Pancreas (tissue), 10 donors: ENCODE results near the gene AMY1A. TPM values are rescaled to one million over a fixed set of nuclear protein-coding genes. Genes with fewer than 3 reads are reported as not detected.
"Not testable (repeated sequence)": the region's sequence is repeated elsewhere in the genome, so short reads cannot be mapped to it uniquely, and the experiment has no call there.

Source experiments
- ATAC-seq, 4 donors: fragments of 200-7000 bp; cut with Tn5 transposase; one replicate each; pipeline versions ENCODE4 v1.8.0 to v1.9.1; 2020; ENCODE audit warnings: mild to moderate bottlenecking in 4 of 4, moderate library complexity in 4 of 4
- DNase-seq, 6 donors: peaks; one replicate each; pipeline ENCODE4 v3.0.0-alpha.2; 2020
- FAIRE-seq: peaks from 2 replicates; lab custom pipeline; 2012; peaks lifted over from hg19 to GRCh38; lab: Jason Lieb, UNC
- H3K27ac ChIP-seq, 4 donors: fragments of 200-600 bp; sonication (generic); 1 replicate in 3 of 4; 2 replicates in 1 of 4; pipeline versions ENCODE4 v1.5.0 to v1.8.0; 2020
- H3K27me3 ChIP-seq, 4 donors: fragments of 200-600 bp; one replicate each; pipeline ENCODE4 v1.8.0; 2021
- H3K36me3 ChIP-seq, 3 donors: fragments of 200-600 bp; sonication (generic) in 1 of 3; one replicate each; pipeline versions ENCODE4 v1.5.0 to v1.8.0; 2020 to 2021
- H3K4me1 ChIP-seq, 3 donors: fragments of 200-600 bp; one replicate each; pipeline ENCODE4 v1.8.0; 2021
- H3K4me3 ChIP-seq, 4 donors: fragments of 200-600 bp; sonication (generic) in 2 of 4; one replicate each; pipeline versions ENCODE4 v1.5.0 to v1.8.0; 2020 to 2021
- H3K9me3 ChIP-seq, 4 donors: fragments of 200-600 bp; one replicate each; pipeline ENCODE4 v1.8.0; 2021
- WGBS, 2 donors: extraction: QIAGEN DNeasy Blood & Tissue Kit; methylation state at CpG; one replicate each; pipeline ENCODE4 v1.1.7; 2013; 5-methylcytosine and 5-hydroxymethylcytosine counted together
- intact Hi-C, 3 donors: fragments of 100-400 bp; cut with DNase I; formaldehyde crosslinking; loops; one replicate each; pipeline versions ENCODE4 v1.11.1 to v1.14.2; 2022
- polyA plus RNA-seq, 2 donors: library from polyadenylated mRNA; stranded (reverse); fragments of 200-250 nt; gene quantifications; one replicate each; pipeline ENCODE4 v1.2.3, GENCODE V29; 2013
- total RNA-seq, 6 donors: library from RNA; stranded (reverse); fragmentation: NEBNext Ultra II Directional in 4 of 6; extraction: Animal tissue kit (Norgen Biotek cat#: 25700) in 4 of 6; gene quantifications; one replicate each; pipeline versions ENCODE4 v1.2.1 to v1.2.4, GENCODE V29; 2021 to 2023
- TF ChIP-seq, protein P1 (sequence below), 4 donors: fragments of 200-600 bp; sonication (generic) in 3 of 4; IDR thresholded peaks; one replicate each; pipeline versions ENCODE4 v1.5.0 to v1.8.0; 2021; ENCODE audit warnings: antibody characterized with exemption in 4 of 4
- donor health status: healthy with polysubstance abuse.
- donor health status: DM: no; HTN: no; CAD: no; lungs with moderate emphysema.
- donor health status: DM: no; HTN: no; CAD: no.
- donor health status: control.
- donor health status: control.
- donor health status: Bipolar disorder and iron deficiency.
- donor health status: DM: yes; HTN: yes; CAD: no.
- donor health status: DM: no; HTN: no; CAD: no.
- donor health status: DM: no; HTN: no; CAD: no.
- donor health status: DM: yes; HTN: yes; CAD: no.

The AMY1A gene
- total RNA-seq (1 to 10 TPM in 2 of 6 donors, under 1 TPM in 4; 0.38 to 1.7 (median 0.66) TPM), polyA plus RNA-seq (not detected)

DNA sequence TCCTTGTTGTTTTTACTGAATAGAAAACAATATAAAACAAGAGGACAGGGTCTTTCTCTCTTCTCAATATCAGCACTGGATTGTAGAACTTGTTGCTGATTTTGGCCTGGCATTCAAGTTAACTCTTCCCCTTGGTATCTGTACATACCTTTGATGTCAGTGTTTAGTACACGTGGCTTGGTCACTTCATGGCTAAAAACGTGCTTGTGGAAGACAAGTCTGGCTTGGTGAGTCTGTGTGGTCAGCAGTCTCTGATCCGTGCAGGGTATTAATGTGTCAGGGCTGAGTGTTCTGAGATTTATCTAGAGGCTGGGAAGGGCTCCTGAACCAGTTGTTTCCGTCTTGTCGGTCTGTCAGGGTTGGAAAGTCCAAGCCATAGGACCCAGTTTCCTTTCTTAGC lies at the start of gene AMY1A:
AMY1A (plus strand) TSS at position 301 of the 400 bp plus-strand sequence. CDS start 571 bp downstream, outside the sequence.
- ATAC-seq, intact Hi-C loops, FAIRE-seq, H3K27me3 ChIP-seq, H3K9me3 ChIP-seq, H3K36me3 ChIP-seq, H3K4me3 ChIP-seq, DNase-seq, H3K27ac ChIP-seq, H3K4me1 ChIP-seq: not testable (repeated sequence)
- no CpG with 5 or more reads among the region's 5 CpGs for WGBS, 2 donors

- Histone ChIP-seq H3K36me3 (no peaks in the 10 kb centered on the region), H3K27ac (peak overlapping the region; percentile 6 to 84 (median 37)), H3K4me3 (no peak overlapping the region), H3K4me1 (peaks cover 0 to 8% (median 6%) of the 10 kb centered on the region in 3 donors), H3K9me3 (no peaks in the 10 kb centered on the region), H3K27me3 (no peaks in the 10 kb centered on the region)
- FAIRE-seq (no peak), ATAC-seq (peak; percentile 50 to 64 (median 55)), DNase-seq (peak in 2 of 6 donors; percentile 14 to 38)
- 50 to 58% methylated on average over 2 of the region's 2 CpGs for WGBS, 2 donors
- TF ChIP-seq, protein P1, sequence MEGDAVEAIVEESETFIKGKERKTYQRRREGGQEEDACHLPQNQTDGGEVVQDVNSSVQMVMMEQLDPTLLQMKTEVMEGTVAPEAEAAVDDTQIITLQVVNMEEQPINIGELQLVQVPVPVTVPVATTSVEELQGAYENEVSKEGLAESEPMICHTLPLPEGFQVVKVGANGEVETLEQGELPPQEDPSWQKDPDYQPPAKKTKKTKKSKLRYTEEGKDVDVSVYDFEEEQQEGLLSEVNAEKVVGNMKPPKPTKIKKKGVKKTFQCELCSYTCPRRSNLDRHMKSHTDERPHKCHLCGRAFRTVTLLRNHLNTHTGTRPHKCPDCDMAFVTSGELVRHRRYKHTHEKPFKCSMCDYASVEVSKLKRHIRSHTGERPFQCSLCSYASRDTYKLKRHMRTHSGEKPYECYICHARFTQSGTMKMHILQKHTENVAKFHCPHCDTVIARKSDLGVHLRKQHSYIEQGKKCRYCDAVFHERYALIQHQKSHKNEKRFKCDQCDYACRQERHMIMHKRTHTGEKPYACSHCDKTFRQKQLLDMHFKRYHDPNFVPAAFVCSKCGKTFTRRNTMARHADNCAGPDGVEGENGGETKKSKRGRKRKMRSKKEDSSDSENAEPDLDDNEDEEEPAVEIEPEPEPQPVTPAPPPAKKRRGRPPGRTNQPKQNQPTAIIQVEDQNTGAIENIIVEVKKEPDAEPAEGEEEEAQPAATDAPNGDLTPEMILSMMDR (IDR thresholded peaks at IDR 0.05), result no peak
- intact Hi-C loops, result no loop called here
Observed at GRCh38 chr1:103616362-103616761, 39.2 kb upstream of the AMY1A start.

GRCh38 chr1:103616994-103617477 lies 38.5 kb upstream of the AMY1A start, which contains the start of gene AMY2A:
AMY2A (plus strand) TSS chr1:103617427; CDS start chr1:103617441, 14 bp downstream.
- WGBS, 2 donors, result 43 to 47% methylated on average over 3 of the region's 3 CpGs
- H3K9me3 ChIP-seq, H3K36me3 ChIP-seq, DNase-seq, FAIRE-seq, H3K27me3 ChIP-seq, intact Hi-C loops, H3K4me1 ChIP-seq: not testable (repeated sequence)
- Histone ChIP-seq H3K27ac (peak within 1 kb of the TSS; percentile 16 to 84 (median 58)), H3K4me3 (peak within 1 kb of the TSS in 3 of 4 donors; percentile 7 to 36 (median 35))
- ATAC-seq, result peak in 3 of 4 donors; percentile 44 to 63 (median 56)

DNA sequence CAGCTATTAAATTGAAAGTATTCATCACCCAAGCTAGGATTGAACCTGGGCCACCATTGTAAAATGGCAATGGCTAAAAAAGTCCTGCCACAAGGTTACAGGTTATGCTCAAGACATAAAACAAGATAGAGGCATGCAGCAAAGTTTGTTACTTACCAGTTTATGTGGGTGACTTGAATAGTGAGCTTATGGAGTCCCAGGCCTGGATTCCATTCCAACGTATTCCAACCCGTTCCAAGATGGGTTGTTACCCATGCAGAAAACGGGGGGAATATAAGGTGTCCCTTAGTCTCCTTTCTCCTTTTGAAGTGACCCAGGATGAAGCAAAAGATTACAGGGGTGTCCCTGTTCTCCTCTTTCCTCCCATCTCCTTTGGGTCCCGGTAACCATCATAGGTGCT lies 28.1 kb upstream of the AMY1A start:
- H3K36me3 ChIP-seq, H3K4me3 ChIP-seq, FAIRE-seq, intact Hi-C loops, H3K4me1 ChIP-seq, H3K27ac ChIP-seq, H3K9me3 ChIP-seq, H3K27me3 ChIP-seq, DNase-seq: not testable (repeated sequence)
- 65% methylated on average over 3 of the region's 4 CpGs for WGBS, 2 donors
- peak; percentile 32 to 58 (median 48) for ATAC-seq

GRCh38 chr1:103641194-103641593 lies 14.4 kb upstream of the AMY1A start:
- H3K27ac ChIP-seq, FAIRE-seq, H3K36me3 ChIP-seq, DNase-seq, ATAC-seq, H3K27me3 ChIP-seq, H3K9me3 ChIP-seq, H3K4me1 ChIP-seq, intact Hi-C loops, H3K4me3 ChIP-seq: not testable (repeated sequence)
- no CpG with 5 or more reads among the region's 3 CpGs for WGBS, 2 donors

GRCh38 chr1:103643908-103644307 lies 11.7 kb upstream of the AMY1A start:
- ATAC-seq, intact Hi-C loops, DNase-seq, H3K9me3 ChIP-seq, H3K4me3 ChIP-seq, H3K36me3 ChIP-seq, H3K4me1 ChIP-seq, H3K27me3 ChIP-seq, H3K27ac ChIP-seq: not testable (repeated sequence)
- FAIRE-seq, result peak; percentile 53
- WGBS, 2 donors, result no CpG with 5 or more reads among the region's 3 CpGs

GRCh38 chr1:103650305-103650704 lies 5.3 kb upstream of the AMY1A start:
- no CpG with 5 or more reads among the region's 3 CpGs for WGBS, 2 donors

DNA sequence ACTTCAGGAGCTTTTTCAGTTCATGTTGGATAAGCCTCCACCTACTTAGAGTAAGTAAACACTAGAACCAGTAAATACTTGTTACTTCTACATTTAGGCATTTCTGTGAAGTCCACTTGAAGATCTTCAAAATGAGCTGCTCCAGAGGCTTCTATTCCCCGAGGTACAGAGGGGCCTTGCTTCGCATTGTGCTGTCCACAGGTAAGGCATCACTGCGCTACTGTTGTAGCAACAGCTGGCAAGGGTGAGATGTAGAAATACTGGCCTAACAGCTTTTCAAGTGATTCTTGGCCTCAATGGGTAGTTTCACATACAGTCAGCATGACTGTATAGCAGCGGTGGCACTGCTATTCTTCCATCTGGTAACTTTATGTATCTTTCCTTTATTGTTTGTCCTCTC lies 4.7 kb upstream of the AMY1A start:
- intact Hi-C loops, ATAC-seq, H3K4me1 ChIP-seq, H3K36me3 ChIP-seq, FAIRE-seq, H3K27ac ChIP-seq, H3K27me3 ChIP-seq, H3K4me3 ChIP-seq, H3K9me3 ChIP-seq, DNase-seq: not testable (repeated sequence)
- WGBS, 2 donors, result no CpG with 5 or more reads among the region's 4 CpGs

More at GRCh38 chr1:103650305-103650704, 5.3 kb upstream of the AMY1A start:
- FAIRE-seq, H3K9me3 ChIP-seq, H3K27ac ChIP-seq, ATAC-seq, H3K27me3 ChIP-seq, H3K36me3 ChIP-seq, H3K4me1 ChIP-seq, intact Hi-C loops, DNase-seq, H3K4me3 ChIP-seq: not testable (repeated sequence)

- DNase-seq, FAIRE-seq, intact Hi-C loops, H3K4me1 ChIP-seq, H3K9me3 ChIP-seq, H3K4me3 ChIP-seq, ATAC-seq, H3K27me3 ChIP-seq, H3K27ac ChIP-seq, H3K36me3 ChIP-seq: not testable (repeated sequence)
- WGBS, 2 donors, result no CpG with 5 or more reads among the region's 6 CpGs
Observed at GRCh38 chr1:103654133-103654532, 1.4 kb upstream of the AMY1A start.

DNA sequence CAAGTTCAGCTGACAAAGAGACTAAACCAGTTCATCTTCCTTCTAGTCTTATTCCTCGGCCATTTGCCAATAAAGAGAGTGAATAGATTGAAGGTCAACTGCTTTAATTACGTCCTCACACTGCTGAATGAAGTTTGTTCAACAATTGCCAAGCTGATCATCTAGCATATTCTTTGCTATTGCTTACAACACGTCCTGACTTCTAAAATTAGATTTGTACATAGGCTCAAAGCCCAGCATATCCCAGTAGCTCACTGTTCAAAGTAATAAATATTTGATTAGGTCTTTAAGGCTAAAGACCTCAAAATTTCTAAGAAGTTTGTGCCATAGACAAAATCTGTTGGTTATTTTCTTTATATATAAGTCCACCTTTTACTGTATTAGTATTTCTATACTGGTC lies 20.8 kb downstream of the AMY1A start:
- H3K27ac ChIP-seq, result not testable (repeated sequence)

GRCh38 chr1:103696110-103696509 lies 40.5 kb downstream of the AMY1A start, which contains the start of gene AMY1B:
AMY1B (minus strand) TSS chr1:103696210; CDS start chr1:103695639, 571 bp downstream.
- H3K9me3 ChIP-seq, H3K4me1 ChIP-seq, H3K27me3 ChIP-seq, FAIRE-seq, H3K36me3 ChIP-seq, DNase-seq, intact Hi-C loops, H3K27ac ChIP-seq, ATAC-seq, H3K4me3 ChIP-seq: not testable (repeated sequence)
- no CpG with 5 or more reads among the region's 5 CpGs for WGBS, 2 donors

More for the DNA sequence above, 20.8 kb downstream of the AMY1A start:
- H3K4me3 ChIP-seq, intact Hi-C loops, H3K4me1 ChIP-seq, H3K27me3 ChIP-seq, H3K36me3 ChIP-seq, DNase-seq, FAIRE-seq, H3K9me3 ChIP-seq: not testable (repeated sequence)
- peak in 1 of 4 donors; percentile 44 for ATAC-seq
- no CpG with 5 or more reads among the region's 3 CpGs for WGBS, 2 donors
